GM18517 (cell line): Measurements from ENCODE around the gene WRAP73.

ENCODE experiments used
- ATAC-seq: cut with Tn5 transposase; IDR thresholded peaks from one replicate; pipeline ENCODE4 v1.9.1; 2021; ENCODE audit warnings: mild to moderate bottlenecking, moderate library complexity; ENCODE audit not compliant: unreplicated experiment

Gene WRAP73

GRCh38 chr1:3681898-3682806 is 32.2 kb upstream of the WRAP73 start:
- no peak for ATAC-seq

- ATAC-seq, result no peak
These were observed 31.5 kb upstream of the WRAP73 start for GRCh38 chr1:3681231-3681897.

- no peak for ATAC-seq
These were observed 30.8 kb upstream of the WRAP73 start for GRCh38 chr1:3680488-3681230.

GRCh38 chr1:3679799-3680453 is 30.0 kb upstream of the WRAP73 start:
- no peak for ATAC-seq

GRCh38 chr1:3679098-3679555 is 29.2 kb upstream of the WRAP73 start:
- no peak for ATAC-seq

GRCh38 chr1:3678361-3679097 is 28.6 kb upstream of the WRAP73 start:
- ATAC-seq, result no peak

- ATAC-seq, result peak; percentile 14
These were observed 27.6 kb upstream of the WRAP73 start for GRCh38 chr1:3677484-3677883.

GRCh38 chr1:3676581-3677470 is 26.9 kb upstream of the WRAP73 start:
- peak; percentile 79 for ATAC-seq

GRCh38 chr1:3675436-3675835 is 25.5 kb upstream of the WRAP73 start:
- no peak for ATAC-seq

- no peak for ATAC-seq
These were observed 24.5 kb upstream of the WRAP73 start for GRCh38 chr1:3674100-3675094.

GRCh38 chr1:3673381-3674099 is 23.6 kb upstream of the WRAP73 start:
- ATAC-seq, result no peak

GRCh38 chr1:3672971-3673361 is 23.1 kb upstream of the WRAP73 start:
- ATAC-seq, result no peak

- no peak for ATAC-seq
These were observed 22.5 kb upstream of the WRAP73 start for GRCh38 chr1:3672231-3672970.

GRCh38 chr1:3671371-3672180 is 21.7 kb upstream of the WRAP73 start:
- no peak for ATAC-seq

GRCh38 chr1:3670823-3671265 is 20.9 kb upstream of the WRAP73 start:
- no peak for ATAC-seq

- no peak for ATAC-seq
These were observed 20.1 kb upstream of the WRAP73 start for GRCh38 chr1:3669971-3670431.
